SK-N-SH (cell line): ENCODE data around the gene BIRC7. TPM values are rescaled to one million over a fixed set of nuclear protein-coding genes. Genes with fewer than 3 reads are reported as not detected.

Experiments used
- CTCF ChIA-PET: fragments of 300-600, 350-600 bp; formaldehyde crosslinking; extraction: SDS; loops from one replicate; lab custom pipeline; 2021; lab: Yijun Ruan, JAX
- POLR2A ChIA-PET: fragments of 350-600 bp; sonication (Branson Sonifier 250); formaldehyde crosslinking; extraction: SDS; loops from one replicate; lab custom pipeline; 2020; ENCODE audit warnings: antibody characterized with exemption, inconsistent platforms; lab: Yijun Ruan, JAX
- DNase-seq: peaks from one replicate; pipeline ENCODE4 v3.0.0; 2012
- H2AFZ ChIP-seq: fragments of 200-600 bp; sonication (generic); 2 replicates; pipeline ENCODE4 v1.8.1; 2016; ENCODE audit warnings: antibody characterized with exemption, mild to moderate bottlenecking, low read depth
- H3F3A ChIP-seq: fragments of 200-600 bp; sonication (generic); replicated peaks from 2 replicates; pipeline ENCODE3; 2016; ENCODE audit warnings: antibody characterized with exemption, mild to moderate bottlenecking; ENCODE audit not compliant: insufficient read depth
- H3K27ac ChIP-seq, 2 experiments: fragments of 200-500 bp in 1 of 2; fragments of 200-600 bp in 1 of 2; sonication (Bioruptor generic) in 1 of 2; sonication (generic), shearing (Covaris generic) in 1 of 2; 2 replicates each; pipeline versions ENCODE4 v1.5.1 to v1.6.1; 2014 to 2016; ENCODE audit warnings: low read depth in 2 of 2, inconsistent platforms in 1 of 2, low read length in 1 of 2, mild to moderate bottlenecking in 1 of 2, mixed read lengths in 1 of 2
- H3K27me3 ChIP-seq: fragments of 200-600 bp; sonication (generic), shearing (Covaris generic); 2 replicates; pipeline ENCODE4 v1.6.1; 2016; ENCODE audit warnings: mixed run types; ENCODE audit not compliant: insufficient read depth
- H3K36me3 ChIP-seq, 2 experiments: fragments of 200-500 bp in 1 of 2; fragments of 200-600 bp in 1 of 2; sonication (Bioruptor generic) in 1 of 2; sonication (generic) in 1 of 2; replicated peaks in 1 of 2; 2 replicates each; pipeline versions ENCODE3 to v1.5.1; 2014 to 2016; ENCODE audit warnings: low read length in 1 of 2, mild to moderate bottlenecking in 1 of 2; ENCODE audit not compliant: insufficient read depth in 2 of 2, control insufficient read depth in 1 of 2
- H3K4me1 ChIP-seq, 2 experiments: fragments of 200-500 bp in 1 of 2; fragments of 200-600 bp in 1 of 2; sonication (Bioruptor generic) in 1 of 2; sonication (generic), shearing (Covaris generic) in 1 of 2; 2 replicates each; pipeline versions ENCODE4 v1.5.1 to v1.6.1; 2014 to 2016; ENCODE audit warnings: low read depth in 1 of 2, low read length in 1 of 2, mixed run types in 1 of 2; ENCODE audit not compliant: insufficient read depth in 2 of 2, control insufficient read depth in 1 of 2
- H3K4me2 ChIP-seq: fragments of 200-600 bp; sonication (generic), shearing (Covaris generic); 2 replicates; pipeline ENCODE4 v1.6.1; 2017; ENCODE audit warnings: mixed run types
- H3K4me3 ChIP-seq, 2 experiments: fragments of 200-500 bp in 1 of 2; fragments of 200-600 bp in 1 of 2; sonication (Bioruptor generic) in 1 of 2; sonication (generic), shearing (Covaris generic) in 1 of 2; 2 replicates each; pipeline versions ENCODE4 v1.5.1 to v1.8.1; 2014 to 2016; ENCODE audit warnings: low read depth in 2 of 2, inconsistent platforms in 1 of 2, low read length in 1 of 2, mild to moderate bottlenecking in 1 of 2, mixed read lengths in 1 of 2, moderate library complexity in 1 of 2
- H3K79me2 ChIP-seq: fragments of 200-600 bp; sonication (generic); 2 replicates; pipeline ENCODE4 v1.8.1; 2017; ENCODE audit warnings: mild to moderate bottlenecking; ENCODE audit not compliant: insufficient read depth
- H3K9ac ChIP-seq: fragments of 200-600 bp; sonication (generic); 2 replicates; pipeline ENCODE4 v1.6.1; 2017; ENCODE audit warnings: mixed run types
- H3K9me2 ChIP-seq: fragments of 200-600 bp; sonication (generic); 2 replicates; pipeline ENCODE4 v1.6.1; 2017; ENCODE audit warnings: mixed run types
- H3K9me3 ChIP-seq: fragments of 200-600 bp; sonication (generic); 2 replicates; pipeline ENCODE4 v1.6.1; 2017; ENCODE audit warnings: mixed run types, mild to moderate bottlenecking, moderate library complexity
- H4K20me1 ChIP-seq: fragments of 200-600 bp; sonication (generic); 2 replicates; pipeline ENCODE4 v1.6.1; 2017; ENCODE audit warnings: mild to moderate bottlenecking, mixed run types; ENCODE audit not compliant: insufficient read depth
- FOXM1 ChIP-seq: IDR thresholded peaks from 2 replicates; pipeline ENCODE4 v1.4.0; 2012; ENCODE audit warnings: low read depth, mild to moderate bottlenecking
- JUND ChIP-seq: IDR thresholded peaks from 2 replicates; pipeline ENCODE4 v1.4.0; 2012
- MEF2A ChIP-seq: IDR thresholded peaks from 2 replicates; pipeline ENCODE4 v1.4.0; 2012; ENCODE audit warnings: low read depth, borderline replicate concordance
- NFIC ChIP-seq: IDR thresholded peaks from 2 replicates; pipeline ENCODE4 v1.4.0; 2012; ENCODE audit warnings: borderline replicate concordance
- NRF1 ChIP-seq: IDR thresholded peaks from 2 replicates; pipeline ENCODE4 v1.6.1; 2012; ENCODE audit warnings: low read depth, mild to moderate bottlenecking, low read length
- RAD21 ChIP-seq: IDR thresholded peaks from 2 replicates; pipeline ENCODE4 v1.6.1; 2012; ENCODE audit warnings: mild to moderate bottlenecking, low read length
- REST ChIP-seq: IDR thresholded peaks from 2 replicates; pipeline ENCODE4 v1.6.1; 2012; ENCODE audit warnings: mild to moderate bottlenecking, low read depth, low read length, moderate library complexity
- RXRA ChIP-seq: IDR thresholded peaks from 2 replicates; pipeline ENCODE4 v1.4.0; 2012; ENCODE audit warnings: low read depth, mild to moderate bottlenecking, borderline replicate concordance
- SIN3A ChIP-seq: IDR thresholded peaks from 2 replicates; pipeline ENCODE4 v1.6.1; 2012; ENCODE audit warnings: low read depth, mild to moderate bottlenecking, low read length, moderate library complexity, borderline replicate concordance
- SMC3 ChIP-seq: IDR thresholded peaks from 2 replicates; pipeline ENCODE4 v1.6.1; 2012; ENCODE audit warnings: low read depth, low read length, improper control_type of control experiment
- TAF1 ChIP-seq: IDR thresholded peaks from 2 replicates; pipeline ENCODE4 v1.6.1; 2012; ENCODE audit warnings: low read depth, mild to moderate bottlenecking, low read length, moderate library complexity, borderline replicate concordance
- TCF12 ChIP-seq: IDR thresholded peaks from 2 replicates; pipeline ENCODE4 v1.4.0; 2012
- TEAD4 ChIP-seq: IDR thresholded peaks from 2 replicates; pipeline ENCODE4 v1.4.0; 2012; ENCODE audit warnings: mild to moderate bottlenecking, borderline replicate concordance; ENCODE audit not compliant: insufficient read depth
- USF2 ChIP-seq: fragments of 150-350 bp; IDR thresholded peaks from 2 replicates; pipeline ENCODE4 v1.6.1; 2017; ENCODE audit warnings: antibody characterized with exemption, low read length, low read depth, borderline replicate concordance
- WGBS: methylation state at CpG from one replicate; pipeline ENCODE4 v1.1.6; 2017; ENCODE audit warnings: low lambda C conversion rate; 5-methylcytosine and 5-hydroxymethylcytosine counted together
- polyA plus RNA-seq, 3 experiments: library from polyadenylated mRNA; depleted of rRNA; stranded (reverse); fragments of >200 nt; gene quantifications; 2 replicates each; pipeline ENCODE4 v1.2.3, GENCODE V29; 2012
- TF ChIP-seq, protein P1 (sequence below): IDR thresholded peaks from 2 replicates; pipeline ENCODE4 v1.4.0; 2012; ENCODE audit warnings: low read depth

Gene BIRC7
- polyA plus RNA-seq, 1 of the 3 experiments (the other 2 are of a cell fraction) = not detected

DNA sequence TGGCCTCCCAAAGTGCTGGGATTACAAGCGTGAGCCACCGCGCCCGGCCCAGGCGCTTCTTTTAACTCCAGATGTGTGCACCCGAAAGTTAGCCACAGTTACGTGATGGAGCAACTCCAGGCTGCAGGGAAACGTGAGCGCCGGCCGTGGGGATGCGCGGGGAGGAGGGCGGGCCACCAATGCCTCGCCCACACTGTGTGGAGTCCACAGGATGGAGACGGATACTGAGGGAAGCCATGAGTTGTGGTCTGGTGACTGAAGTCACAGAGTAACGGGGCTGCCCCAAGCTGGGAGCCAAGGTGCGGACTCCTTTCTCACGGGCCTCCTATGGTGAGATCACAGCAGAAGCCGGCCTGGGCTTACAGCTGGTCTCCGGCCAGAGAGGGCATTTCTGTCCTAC, 43.0 kb upstream of the BIRC7 start:
- ChIA-PET CTCF (interaction anchor here (1.6 kb wide), 1 partner anchor 9 kb away, joined by 6 read pairs; no protein-coding TSS in a partner anchor), POLR2A (no interaction called here)
- no peaks in the 10 kb centered on the region for H3K27me3 ChIP-seq
- H3K4me1 ChIP-seq = peaks cover 2 to 6% of the 10 kb centered on the region in 2 experiments; a peak in 2 of 4 replicates
- no peaks in the 10 kb centered on the region for H3F3A ChIP-seq
- H3K79me2 ChIP-seq = peaks cover 17% of the 10 kb centered on the region
- DNase-seq = no peak
- no peak overlapping the region for H3K27ac ChIP-seq
- no peak overlapping the region for H3K4me2 ChIP-seq
- TF ChIP-seq TCF12 = no peak
- TF ChIP-seq SMC3 = no peak
- WGBS = 92% methylated on average over 19 of the region's 21 CpGs
- H3K9me3 ChIP-seq = no peaks in the 10 kb centered on the region
- H3K9me2 ChIP-seq = no peaks in the 10 kb centered on the region
- H2AFZ ChIP-seq = no peak overlapping the region
- peaks cover 33% of the 10 kb centered on the region for H4K20me1 ChIP-seq
- H3K9ac ChIP-seq = no peak overlapping the region
- no peak overlapping the region for H3K4me3 ChIP-seq
- peaks cover 13% of the 10 kb centered on the region in 2 experiments for H3K36me3 ChIP-seq

DNA sequence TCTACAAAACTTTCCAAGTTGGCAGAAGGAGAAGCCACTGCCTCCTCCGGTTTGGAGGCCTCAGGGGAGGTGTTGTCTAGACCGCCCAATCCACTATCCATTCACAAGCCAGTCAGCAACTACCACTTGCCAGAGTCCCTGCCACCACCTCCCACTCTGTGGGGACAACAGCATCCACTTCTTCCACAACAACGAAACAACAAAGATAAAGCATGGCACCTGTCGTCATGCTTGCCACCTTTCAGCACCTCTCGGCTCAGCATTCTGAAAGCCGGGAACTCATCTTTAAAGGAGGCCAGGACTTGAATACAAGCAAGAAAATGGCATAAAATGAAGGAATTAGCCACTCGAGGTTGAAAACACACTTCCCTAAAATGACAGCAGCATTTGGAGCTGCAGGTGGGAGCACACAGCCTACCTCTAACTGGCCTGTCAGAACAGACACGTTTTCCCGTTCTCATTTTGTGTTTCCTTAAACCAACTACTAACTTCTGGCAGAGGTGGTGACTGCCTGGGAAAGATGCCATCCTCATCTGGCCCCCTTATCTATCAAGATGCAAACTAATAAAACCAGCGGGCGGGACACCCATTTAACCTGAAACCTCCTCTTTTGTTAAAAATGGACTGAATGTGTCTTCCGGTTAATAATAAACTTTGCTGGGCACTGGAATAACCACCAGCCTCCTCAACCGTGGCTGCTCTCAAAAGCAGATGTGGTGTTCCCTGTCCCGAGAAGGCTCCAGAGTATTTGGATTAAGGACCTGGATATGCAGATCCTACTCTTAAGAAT, 41.5 kb upstream of the BIRC7 start:
- Histone ChIP-seq H2AFZ (no peak overlapping the region), H3K36me3 (peaks cover 13% of the 10 kb centered on the region in 2 experiments), H3K4me2 (no peak overlapping the region), H3K9me2 (no peaks in the 10 kb centered on the region), H3K27ac (no peak overlapping the region)
- DNase-seq = no peak
- WGBS = 81% methylated on average over 13 of the region's 14 CpGs
- POLR2A ChIA-PET = no interaction called here
- TF ChIP-seq TEAD4 = no peak
- no peak for TF ChIP-seq TAF1
- TF ChIP-seq FOXM1 = no peak
- no peak for TF ChIP-seq RAD21
- TF ChIP-seq REST = no peak
- no peak for TF ChIP-seq NRF1
- no peak for TF ChIP-seq USF2
- no peak for TF ChIP-seq RXRA
- no peak for TF ChIP-seq JUND
- TF ChIP-seq TCF12 = no peak
- TF ChIP-seq, protein P1, sequence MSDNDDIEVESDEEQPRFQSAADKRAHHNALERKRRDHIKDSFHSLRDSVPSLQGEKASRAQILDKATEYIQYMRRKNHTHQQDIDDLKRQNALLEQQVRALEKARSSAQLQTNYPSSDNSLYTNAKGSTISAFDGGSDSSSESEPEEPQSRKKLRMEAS = no peak
- TF ChIP-seq SIN3A = no peak
- no peak for TF ChIP-seq MEF2A
- no peak for TF ChIP-seq NFIC
- TF ChIP-seq, all 33 proteins: peak for 0
- H3K9ac ChIP-seq = no peak overlapping the region
- H3F3A ChIP-seq = no peaks in the 10 kb centered on the region
- H3K79me2 ChIP-seq = peaks cover 32% of the 10 kb centered on the region
- peaks cover 48% of the 10 kb centered on the region for H4K20me1 ChIP-seq
- no peaks in the 10 kb centered on the region for H3K27me3 ChIP-seq
- H3K9me3 ChIP-seq = no peaks in the 10 kb centered on the region
- no peak overlapping the region for H3K4me3 ChIP-seq
- CTCF ChIA-PET = interaction anchor here (1.6 to 2.2 kb wide), 2 partner anchors 11 to 14 kb away, joined by 6 to 8 read pairs; no protein-coding TSS in a partner anchor
- peaks cover 2 to 6% of the 10 kb centered on the region in 2 experiments; a peak in 2 of 4 replicates for H3K4me1 ChIP-seq
